ENCODE data around the gene JAKMIP3. TPM values are rescaled to one million over a fixed set of nuclear protein-coding genes. Genes with fewer than 3 reads are reported as not detected.

JAKMIP3 gene
- total and polyA plus RNA-seq, 8 donors: 0.18 to 1.1 (median 0.44) TPM; not detected in 2

GRCh38 chr10:132069122-132069848 lies 3.5 kb downstream of the JAKMIP3 start:
- WGBS, 5 donors: 72 to 81% (median 76%) methylated on average over 8 of the region's 8 CpGs
- no peaks in the 10 kb centered on the region for H3K36me3 ChIP-seq
- no peak overlapping the region for H3K4me3 ChIP-seq
- H3K4me1 ChIP-seq: peaks cover 5 to 24% (median 19%) of the 10 kb centered on the region in 4 donors
- intact Hi-C loops (cut with DNase I; ENCODE audit: low total_unique reads): no loop called here
- DNase-seq: no peak
- no peaks in the 10 kb centered on the region for H3K27me3 ChIP-seq
- H3K9me3 ChIP-seq: peaks cover 0 to 15% (median 7%) of the 10 kb centered on the region in 4 donors
- TF ChIP-seq POLR2AphosphoS5 (IDR thresholded peaks at IDR 0.05) (no peak), CTCF (IDR thresholded peaks at IDR 0.05) (no peak), POLR2A (IDR thresholded peaks at IDR 0.05) (no peak), EP300 (IDR thresholded peaks at IDR 0.05) (no peak)
- H3K27ac ChIP-seq: no peak overlapping the region

DNA sequence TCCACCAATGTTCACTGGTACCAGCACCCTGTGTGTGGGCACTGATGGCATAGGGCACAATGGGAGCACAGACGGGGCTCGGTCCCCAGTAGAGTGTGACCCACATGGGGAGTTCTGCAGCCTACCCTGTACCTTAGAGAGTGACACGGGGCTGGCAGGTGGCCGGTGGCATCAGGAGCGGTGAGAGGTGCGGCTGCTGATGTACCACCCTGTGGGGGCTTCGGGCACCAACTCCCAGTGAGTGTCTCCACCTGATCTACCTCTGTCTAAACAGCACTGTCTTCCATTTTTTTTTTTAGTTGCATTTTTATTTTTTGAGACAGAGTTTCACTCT lies 4.1 kb downstream of the JAKMIP3 start:
- no peak for TF ChIP-seq CTCF (IDR thresholded peaks at IDR 0.05)
- no peak for TF ChIP-seq EP300 (IDR thresholded peaks at IDR 0.05)
- TF ChIP-seq POLR2AphosphoS5 (IDR thresholded peaks at IDR 0.05): no peak
- TF ChIP-seq POLR2A (IDR thresholded peaks at IDR 0.05): no peak
- Histone ChIP-seq H3K9me3 (peaks cover 0 to 15% (median 7%) of the 10 kb centered on the region in 4 donors), H3K4me1 (peaks cover 5 to 24% (median 18%) of the 10 kb centered on the region in 4 donors), H3K27ac (no peak overlapping the region), H3K27me3 (no peaks in the 10 kb centered on the region), H3K4me3 (no peak overlapping the region), H3K36me3 (no peaks in the 10 kb centered on the region)
- intact Hi-C loops (cut with DNase I; ENCODE audit: low total_unique reads): no loop called here
- no peak for DNase-seq
- 75 to 86% (median 78%) methylated on average over 7 of the region's 7 CpGs for whole genome bisulfite sequencing, 5 donors

GRCh38 chr10:132070724-132071123 lies 5.0 kb downstream of the JAKMIP3 start:
- TF ChIP-seq POLR2AphosphoS5 (IDR thresholded peaks at IDR 0.05): no peak
- no peak for TF ChIP-seq EP300 (IDR thresholded peaks at IDR 0.05)
- DNase-seq: no peak
- Histone ChIP-seq H3K27me3 (no peaks in the 10 kb centered on the region), H3K36me3 (no peaks in the 10 kb centered on the region), H3K9me3 (peaks cover 0 to 15% (median 7%) of the 10 kb centered on the region in 4 donors), H3K4me3 (no peak overlapping the region), H3K27ac (no peak overlapping the region), H3K4me1 (peaks cover 0 to 15% (median 10%) of the 10 kb centered on the region in 4 donors)
- WGBS, 5 donors: 75 to 90% (median 77%) methylated on average over 3 of the region's 3 CpGs
- intact Hi-C loops (cut with DNase I; ENCODE audit: low total_unique reads): no loop called here

DNA sequence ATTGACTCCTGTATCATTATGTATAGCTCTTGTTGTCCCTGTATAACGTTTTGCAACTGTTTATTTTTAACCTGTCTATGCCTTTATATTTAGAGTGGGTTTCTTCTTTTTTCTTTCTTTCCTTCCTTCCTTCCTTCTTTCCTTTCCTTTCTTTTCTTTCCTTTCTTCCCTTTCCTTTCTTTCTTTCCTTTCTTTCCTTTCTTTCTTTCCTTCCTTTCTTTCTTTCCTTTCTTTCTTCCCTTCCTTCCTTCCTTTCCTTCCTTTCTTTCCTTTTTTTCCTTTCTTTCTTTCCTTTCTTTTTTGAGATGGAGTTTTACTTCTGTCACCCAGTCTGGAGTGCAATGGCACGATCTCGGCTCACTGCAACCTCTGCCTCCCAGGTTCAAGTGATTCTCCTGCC lies 5.9 kb downstream of the JAKMIP3 start:
- Histone ChIP-seq H3K27me3 (no peaks in the 10 kb centered on the region), H3K4me1 (peaks cover 0 to 6% (median 2%) of the 10 kb centered on the region in 4 donors), H3K4me3 (no peak overlapping the region), H3K36me3 (no peaks in the 10 kb centered on the region), H3K9me3 (peaks cover 0 to 15% (median 7%) of the 10 kb centered on the region in 4 donors), H3K27ac (no peak overlapping the region)
- no peak for TF ChIP-seq POLR2AphosphoS5 (IDR thresholded peaks at IDR 0.05)
- no peak for TF ChIP-seq POLR2A (IDR thresholded peaks at IDR 0.05)
- no peak for TF ChIP-seq EP300 (IDR thresholded peaks at IDR 0.05)
- no peak for TF ChIP-seq CTCF (IDR thresholded peaks at IDR 0.05)
- 67 to 78% (median 75%) methylated on average over 3 of the region's 3 CpGs for WGBS, 5 donors
- no peak for DNase-seq
- intact Hi-C loops (cut with DNase I; ENCODE audit: low total_unique reads): no loop called here
